ENCODE results near the gene IGFBP3. TPM values are rescaled to one million over a fixed set of nuclear protein-coding genes. Genes with fewer than 3 reads are reported as not detected.

IGFBP3 gene
- total RNA-seq, 3 donors from 2014 or later: 27.0 to 41.5 (median 40.6) TPM

DNA sequence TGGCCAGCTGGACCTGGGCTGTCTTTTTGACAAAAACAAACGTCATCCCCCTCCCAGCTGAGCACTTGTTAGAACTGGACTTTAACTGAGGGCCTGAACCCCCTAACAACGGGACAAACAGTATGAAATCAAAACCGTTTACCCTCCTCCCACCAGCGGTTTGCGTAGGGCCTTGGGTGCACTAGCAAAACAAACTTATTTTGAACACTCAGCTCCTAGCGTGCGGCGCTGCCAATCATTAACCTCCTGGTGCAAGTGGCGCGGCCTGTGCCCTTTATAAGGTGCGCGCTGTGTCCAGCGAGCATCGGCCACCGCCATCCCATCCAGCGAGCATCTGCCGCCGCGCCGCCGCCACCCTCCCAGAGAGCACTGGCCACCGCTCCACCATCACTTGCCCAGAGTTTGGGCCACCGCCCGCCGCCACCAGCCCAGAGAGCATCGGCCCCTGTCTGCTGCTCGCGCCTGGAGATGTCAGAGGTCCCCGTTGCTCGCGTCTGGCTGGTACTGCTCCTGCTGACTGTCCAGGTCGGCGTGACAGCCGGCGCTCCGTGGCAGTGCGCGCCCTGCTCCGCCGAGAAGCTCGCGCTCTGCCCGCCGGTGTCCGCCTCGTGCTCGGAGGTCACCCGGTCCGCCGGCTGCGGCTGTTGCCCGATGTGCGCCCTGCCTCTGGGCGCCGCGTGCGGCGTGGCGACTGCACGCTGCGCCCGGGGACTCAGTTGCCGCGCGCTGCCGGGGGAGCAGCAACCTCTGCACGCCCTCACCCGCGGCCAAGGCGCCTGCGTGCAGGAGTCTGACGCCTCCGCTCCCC is 32.7 kb downstream of the IGFBP3 start, which contains the start of gene IGFBP1:
Gene IGFBP1, plus strand, starts transcription at position 304 of the 808 bp plus-strand sequence. Its CDS starts 165 bp downstream, at position 469.
- DNase-seq (no peak), ATAC-seq (peak; percentile 43)
- Histone ChIP-seq H3K4me3 (no peak within 1 kb of the TSS), H3K9me3 (no peaks in the 10 kb centered on the region), H3K4me1 (ENCODE audit: low read depth) (no peaks in the 10 kb centered on the region), H3K36me3 (ENCODE audit: low read depth) (no peaks in the 10 kb centered on the region)
- TF ChIP-seq, protein P1, sequence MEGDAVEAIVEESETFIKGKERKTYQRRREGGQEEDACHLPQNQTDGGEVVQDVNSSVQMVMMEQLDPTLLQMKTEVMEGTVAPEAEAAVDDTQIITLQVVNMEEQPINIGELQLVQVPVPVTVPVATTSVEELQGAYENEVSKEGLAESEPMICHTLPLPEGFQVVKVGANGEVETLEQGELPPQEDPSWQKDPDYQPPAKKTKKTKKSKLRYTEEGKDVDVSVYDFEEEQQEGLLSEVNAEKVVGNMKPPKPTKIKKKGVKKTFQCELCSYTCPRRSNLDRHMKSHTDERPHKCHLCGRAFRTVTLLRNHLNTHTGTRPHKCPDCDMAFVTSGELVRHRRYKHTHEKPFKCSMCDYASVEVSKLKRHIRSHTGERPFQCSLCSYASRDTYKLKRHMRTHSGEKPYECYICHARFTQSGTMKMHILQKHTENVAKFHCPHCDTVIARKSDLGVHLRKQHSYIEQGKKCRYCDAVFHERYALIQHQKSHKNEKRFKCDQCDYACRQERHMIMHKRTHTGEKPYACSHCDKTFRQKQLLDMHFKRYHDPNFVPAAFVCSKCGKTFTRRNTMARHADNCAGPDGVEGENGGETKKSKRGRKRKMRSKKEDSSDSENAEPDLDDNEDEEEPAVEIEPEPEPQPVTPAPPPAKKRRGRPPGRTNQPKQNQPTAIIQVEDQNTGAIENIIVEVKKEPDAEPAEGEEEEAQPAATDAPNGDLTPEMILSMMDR (IDR thresholded peaks at IDR 0.05): no peak
- intact Hi-C loops (cut with DNase I, micrococcal nuclease): no loop called here

DNA sequence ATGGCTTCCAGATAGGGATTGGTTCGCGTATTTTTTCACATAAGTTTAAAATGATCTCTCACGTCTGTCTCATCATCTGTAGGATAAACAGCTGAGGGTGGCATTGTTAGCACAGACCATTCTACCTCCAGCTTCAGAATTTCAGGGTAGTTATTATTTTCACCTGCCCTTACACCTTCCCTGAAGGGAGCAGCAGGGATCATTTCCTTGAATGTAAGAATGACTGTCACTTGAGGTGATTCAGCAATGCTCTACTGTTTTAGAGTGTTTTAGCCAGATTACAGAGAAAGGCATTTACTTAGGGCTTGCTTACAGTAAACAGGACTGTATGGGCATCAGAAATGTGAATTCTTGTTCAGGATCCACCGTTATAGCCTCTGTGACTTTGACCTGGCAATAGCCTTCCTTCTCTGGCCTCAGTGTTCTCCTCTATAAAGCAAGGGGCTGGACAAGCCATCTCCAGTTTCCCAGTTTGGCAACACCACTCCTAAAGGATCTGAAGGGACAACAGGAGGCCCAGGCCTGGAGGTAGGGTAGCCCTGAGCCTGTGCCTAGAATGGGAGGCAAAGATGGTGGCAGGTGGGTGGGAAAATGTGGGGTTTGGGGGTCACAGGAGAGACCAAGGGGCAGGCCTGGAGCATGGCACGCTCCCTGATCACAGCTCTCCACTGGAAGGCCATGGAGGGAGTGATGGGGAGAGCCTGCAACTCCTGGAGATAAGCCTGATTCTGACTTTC is 34.0 kb downstream of the IGFBP3 start:
- TF ChIP-seq, protein P1 (IDR thresholded peaks at IDR 0.05): no peak
- intact Hi-C loops (cut with DNase I, micrococcal nuclease): no loop called here
- ATAC-seq (no peak), DNase-seq (no peak)
- Histone ChIP-seq H3K4me1 (ENCODE audit: low read depth) (no peaks in the 10 kb centered on the region), H3K9me3 (no peaks in the 10 kb centered on the region), H3K36me3 (ENCODE audit: low read depth) (no peaks in the 10 kb centered on the region), H3K4me3 (no peak overlapping the region)

DNA sequence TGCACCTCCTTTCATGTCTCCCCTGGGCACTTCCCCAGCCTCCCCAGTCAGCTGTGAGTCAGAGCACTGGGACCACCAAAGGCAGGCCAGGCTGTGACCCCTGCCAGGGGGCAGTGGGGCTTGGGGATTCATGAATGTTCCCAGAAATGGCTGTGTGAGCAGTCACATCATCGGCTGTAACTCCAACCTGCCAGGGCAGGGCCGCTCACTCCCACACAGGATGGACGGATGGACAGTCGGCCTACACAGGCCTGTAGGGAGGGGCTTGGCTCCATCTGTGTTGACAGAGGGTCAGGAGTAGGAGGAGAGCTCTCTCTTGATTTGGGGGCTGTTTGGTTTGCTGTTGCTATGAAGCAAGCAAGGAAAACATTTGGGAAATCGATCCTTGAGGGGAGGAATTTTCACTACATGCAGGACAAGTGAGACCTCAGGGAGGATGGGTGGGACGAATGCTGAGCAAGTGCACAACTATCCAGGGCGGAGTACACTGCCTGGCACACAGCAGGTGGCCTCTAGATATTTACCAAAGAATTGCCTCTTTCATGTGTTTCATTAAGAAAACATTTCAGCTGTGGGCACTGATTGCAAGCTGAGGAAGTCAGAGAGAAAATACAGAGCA is 35.7 kb downstream of the IGFBP3 start:
- intact Hi-C loops (cut with DNase I, micrococcal nuclease): no loop called here
- ATAC-seq: no peak

DNA sequence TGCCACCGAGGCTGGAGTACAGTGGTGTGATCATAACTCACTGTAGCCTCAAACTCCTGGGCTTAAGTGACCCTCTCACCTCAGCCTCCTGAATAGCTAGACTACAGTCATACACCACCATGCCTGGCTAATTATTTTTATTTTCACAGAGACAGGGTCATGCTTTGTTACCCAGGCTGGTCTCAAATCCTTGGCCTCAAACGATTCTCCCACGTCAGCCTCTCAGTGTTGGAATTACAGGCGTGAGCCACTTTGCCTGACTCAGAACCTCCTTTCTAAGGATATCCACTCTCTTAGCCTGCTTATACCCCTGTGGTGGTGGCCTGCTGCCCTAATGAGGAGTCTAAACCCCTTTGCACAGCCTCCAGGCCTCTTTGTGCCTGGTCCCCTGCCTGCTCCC is 36.9 kb downstream of the IGFBP3 start:
- ATAC-seq (no peak), DNase-seq (no peak)
- no peaks in the 10 kb centered on the region for H3K4me1 ChIP-seq (ENCODE audit: low read depth)
- H3K36me3 ChIP-seq (ENCODE audit: low read depth): no peaks in the 10 kb centered on the region
- intact Hi-C loops (cut with DNase I, micrococcal nuclease): no loop called here
- H3K9me3 ChIP-seq: no peaks in the 10 kb centered on the region
- H3K4me3 ChIP-seq: no peak overlapping the region
- TF ChIP-seq, protein P1 (IDR thresholded peaks at IDR 0.05): no peak

More for the DNA sequence above, 35.7 kb downstream of the IGFBP3 start:
- DNase-seq: no peak
- Histone ChIP-seq H3K36me3 (ENCODE audit: low read depth) (no peaks in the 10 kb centered on the region), H3K4me1 (ENCODE audit: low read depth) (no peaks in the 10 kb centered on the region), H3K9me3 (no peaks in the 10 kb centered on the region), H3K4me3 (no peak overlapping the region)
- TF ChIP-seq, protein P1 (IDR thresholded peaks at IDR 0.05): no peak

DNA sequence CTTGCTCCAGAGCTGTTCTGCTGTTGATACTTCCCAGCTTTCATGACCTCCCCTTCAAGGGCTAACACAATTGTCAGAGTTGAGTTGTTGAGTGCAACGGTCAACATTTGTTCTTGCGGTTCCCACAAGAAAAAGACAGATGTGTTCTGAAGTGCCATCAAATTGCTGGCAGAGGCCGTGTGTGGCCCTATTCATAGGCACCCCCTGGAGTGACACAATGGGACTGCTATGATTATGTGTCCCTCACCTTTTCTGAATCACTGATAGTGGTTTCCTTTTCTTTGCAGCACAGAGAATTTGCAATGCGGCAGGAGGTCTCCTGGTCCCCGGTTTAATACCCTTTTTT is 38.6 kb downstream of the IGFBP3 start:
- intact Hi-C loops (cut with DNase I, micrococcal nuclease): no loop called here
- ATAC-seq: no peak
- no peaks in the 10 kb centered on the region for H3K4me1 ChIP-seq (ENCODE audit: low read depth)

More for the DNA sequence above, 38.6 kb downstream of the IGFBP3 start:
- H3K4me3 ChIP-seq: no peak overlapping the region
- no peaks in the 10 kb centered on the region for H3K9me3 ChIP-seq
- TF ChIP-seq, protein P1 (IDR thresholded peaks at IDR 0.05): no peak
- DNase-seq: no peak
- no peaks in the 10 kb centered on the region for H3K36me3 ChIP-seq (ENCODE audit: low read depth)
